ENCODE data around the gene NUP42. TPM values are rescaled to one million over a fixed set of nuclear protein-coding genes. Genes with fewer than 3 reads are reported as not detected.

Gene NUP42
- total and polyA plus RNA-seq, 8 donors, result 23.3 to 82.4 (median 62.7) TPM

Other genes with a start within 250 kb of the NUP42 start
- gene HYCC1, start 167.9 kb upstream of the NUP42 start, total RNA-seq, result 10 to 100 TPM; 54.5 to 59.4 TPM
- 10 to 100 TPM; 31.5 to 47.1 (median 41.6) TPM for gene HYCC1, start 167.9 kb upstream of the NUP42 start, polyA plus RNA-seq (ENCODE audit: insufficient read length in 6 of 6)
- 10 to 100 TPM; 18.1 to 23.3 TPM for gene KLHL7, start 76.3 kb upstream of the NUP42 start, total RNA-seq
- 10 to 100 TPM; 44.1 to 55.9 (median 49.1) TPM for gene KLHL7, start 76.3 kb upstream of the NUP42 start, polyA plus RNA-seq (ENCODE audit: insufficient read length in 6 of 6)
- 100 to 1,000 TPM; 236 to 290 TPM for gene GPNMB, start 64.7 kb downstream of the NUP42 start, total RNA-seq
- gene GPNMB, start 64.7 kb downstream of the NUP42 start, polyA plus RNA-seq (ENCODE audit: insufficient read length in 6 of 6), result 1 to 10 TPM; 2.0 to 4.7 (median 3.0) TPM
- 10 to 100 TPM; 47.4 to 47.7 TPM for gene MALSU1, start 117.3 kb downstream of the NUP42 start, total RNA-seq
- 10 to 100 TPM; 46.3 to 55.1 (median 49.5) TPM for gene MALSU1, start 117.3 kb downstream of the NUP42 start, polyA plus RNA-seq (ENCODE audit: insufficient read length in 6 of 6)

Data from left lung (tissue), 8 donors.